GM12878 (cell line): ENCODE measurements around the gene HOXC9. TPM values are rescaled to one million over a fixed set of nuclear protein-coding genes. Genes with fewer than 3 reads are reported as not detected.

Experiments
- ATAC-seq: fragments of 200-7000 bp; cut with Tn5 transposase; 3 replicates; pipeline ENCODE4 v1.9.1; 2020; ENCODE audit warnings: mild to moderate bottlenecking, moderate library complexity
- BruUV-seq: library from RNA; stranded (reverse); fragments of 400-500 nt; replicated peaks from 2 replicates; lab custom pipeline; 2021; lab: Mats Ljungman, UMichigan
- CTCF ChIA-PET: fragments of 300-600 bp; sonication (Branson Sonifier 250); formaldehyde crosslinking; extraction: SDS; loops from one replicate; lab custom pipeline; 2021; ENCODE audit warnings: inconsistent platforms; lab: Yijun Ruan, JAX
- POLR2A ChIA-PET: fragments of 350-600 bp; formaldehyde crosslinking; extraction: SDS; loops from one replicate; lab custom pipeline; 2021; ENCODE audit warnings: inconsistent platforms; lab: Charles Lee
- RAD21 ChIA-PET: fragments of 300-600 bp; sonication (Branson Sonifier 250); formaldehyde crosslinking; loops from one replicate; lab custom pipeline; 2023; ENCODE audit warnings: antibody characterized with exemption; ENCODE audit not compliant: unreplicated experiment; lab: Charles Lee
- SMC1A ChIA-PET: fragments of 300-600 bp; sonication (Branson Sonifier 250); formaldehyde crosslinking; loops from one replicate; lab custom pipeline; 2023; ENCODE audit not compliant: unreplicated experiment, uncharacterized antibody; lab: Charles Lee
- DNase-seq: peaks from one replicate; pipeline ENCODE4 v3.0.0-alpha.2; 2011; ENCODE audit warnings: low read depth, low spot score
- FAIRE-seq: peaks from 3 replicates; lab custom pipeline; 2011; peaks lifted over from hg19 to GRCh38; lab: Jason Lieb, UNC
- H2AFZ ChIP-seq: 2 replicates; pipeline ENCODE4 v1.6.0; 2011; ENCODE audit warnings: low read depth, low read length, control low read depth; ENCODE audit not compliant: control insufficient read depth
- H3K27ac ChIP-seq: 2 replicates; pipeline ENCODE4 v1.5.1; 2011; ENCODE audit warnings: control low read depth; ENCODE audit not compliant: control insufficient read depth, insufficient read depth
- H3K27me3 ChIP-seq, 2 experiments: replicated peaks in 1 of 2; 2 replicates each; pipeline versions ENCODE4 v1.6.0 to v1.6.1; 2011; ENCODE audit warnings: low read length in 1 of 2; ENCODE audit not compliant: control insufficient read depth in 2 of 2, insufficient read depth in 2 of 2
- H3K36me3 ChIP-seq, 2 experiments: 2 replicates each; pipeline ENCODE4 v1.5.1; 2011; ENCODE audit warnings: low read length in 1 of 2; ENCODE audit not compliant: control insufficient read depth in 2 of 2, insufficient read depth in 2 of 2
- H3K4me1 ChIP-seq: 2 replicates; pipeline ENCODE4 v1.6.1; 2011; ENCODE audit warnings: mild to moderate bottlenecking, low read length, moderate library complexity, mixed read lengths; ENCODE audit not compliant: control insufficient read depth, insufficient read depth
- H3K4me2 ChIP-seq: 2 replicates; pipeline ENCODE4 v1.6.0; 2011; ENCODE audit warnings: control low read depth; ENCODE audit not compliant: control insufficient read depth, insufficient read depth
- H3K4me3 ChIP-seq: fragments of 200-600 bp; sonication (generic); 2 replicates; pipeline ENCODE4 v1.5.1; 2016
- H3K79me2 ChIP-seq: 2 replicates; pipeline ENCODE4 v1.6.0; 2011; ENCODE audit warnings: low read length; ENCODE audit not compliant: control insufficient read depth, insufficient read depth
- H3K9ac ChIP-seq: 2 replicates; pipeline ENCODE4 v1.8.0; 2011; ENCODE audit warnings: low read length, control low read depth, mixed read lengths; ENCODE audit not compliant: control insufficient read depth, insufficient read depth
- H3K9me3 ChIP-seq: replicated peaks from 3 replicates; pipeline ENCODE4 v1.5.1; 2011; ENCODE audit warnings: mild to moderate bottlenecking, low read length; ENCODE audit not compliant: control insufficient read depth, insufficient read depth
- H4K20me1 ChIP-seq: 2 replicates; pipeline ENCODE4 v1.6.0; 2011; ENCODE audit not compliant: control insufficient read depth, insufficient read depth
- ASH2L ChIP-seq: fragments of 300-600, 200-600 bp; sonication (generic); IDR thresholded peaks from 2 replicates; pipeline ENCODE4 v1.6.1; 2017; ENCODE audit warnings: low read depth, mild to moderate bottlenecking, borderline replicate concordance
- BACH1 ChIP-seq: fragments of 450-650 bp; IDR thresholded peaks from 2 replicates; pipeline ENCODE4 v1.6.1; 2017; ENCODE audit warnings: mild to moderate bottlenecking, borderline replicate concordance
- BMI1 ChIP-seq: fragments of 450-650 bp; IDR thresholded peaks from 2 replicates; pipeline ENCODE4 v1.6.1; 2016; ENCODE audit warnings: mild to moderate bottlenecking, moderate library complexity, borderline replicate concordance
- GABPA ChIP-seq: IDR thresholded peaks from 2 replicates; pipeline ENCODE4 v1.6.1; 2014; ENCODE audit warnings: antibody characterized with exemption, low read depth, mild to moderate bottlenecking, inconsistent platforms
- JUND ChIP-seq: IDR thresholded peaks from 2 replicates; pipeline ENCODE4 v1.6.1; 2012; ENCODE audit warnings: low read depth, mild to moderate bottlenecking, low read length, improper control_type of control experiment, moderate library complexity
- KDM1A ChIP-seq: fragments of 200-600 bp; sonication (generic); IDR thresholded peaks from 2 replicates; pipeline ENCODE4 v1.6.1; 2016; ENCODE audit warnings: borderline replicate concordance
- NR2C1 ChIP-seq: fragments of 450-650 bp; IDR thresholded peaks from 2 replicates; pipeline ENCODE4 v1.6.1; 2017; ENCODE audit warnings: antibody characterized with exemption, mild to moderate bottlenecking, moderate library complexity
- SREBF1 ChIP-seq: IDR thresholded peaks from 2 replicates; pipeline ENCODE4 v1.6.1; 2012; ENCODE audit warnings: mild to moderate bottlenecking, low read length
- SRF ChIP-seq, 2 experiments: IDR thresholded peaks; 2 replicates each; pipeline ENCODE4 v1.6.1; 2011; ENCODE audit warnings: low read depth in 2 of 2, low read length in 2 of 2, mild to moderate bottlenecking in 1 of 2, moderate library complexity in 1 of 2
- TCF12 ChIP-seq: IDR thresholded peaks from 2 replicates; pipeline ENCODE4 v1.6.1; 2011; ENCODE audit warnings: low read depth, mild to moderate bottlenecking, low read length
- TCF7 ChIP-seq: IDR thresholded peaks from 2 replicates; pipeline ENCODE4 v1.6.1; 2014; ENCODE audit warnings: antibody characterized with exemption, borderline replicate concordance
- ZNF217 ChIP-seq: fragments of 450-650 bp; IDR thresholded peaks from 2 replicates; pipeline ENCODE4 v1.6.1; 2017; ENCODE audit warnings: antibody characterized with exemption, mild to moderate bottlenecking
- WGBS: methylation state at CpG from one replicate; pipeline ENCODE4 v1.1.6; 2016; ENCODE audit warnings: low lambda C conversion rate; ENCODE audit not compliant: insufficient replicate concordance, insufficient coverage; ENCODE audit errors: missing lambda C conversion rate; 5-methylcytosine and 5-hydroxymethylcytosine counted together
- in situ Hi-C: fragments of 300-500 bp; cut with MboI; formaldehyde crosslinking; loops from 9 replicates; pipeline ENCODE4 v1.14.3; 2018; ENCODE audit warnings: mixed read lengths
- intact Hi-C: fragments of 100-400 bp; cut with micrococcal nuclease; formaldehyde crosslinking; loops from one replicate; pipeline ENCODE4 v1.14.2; 2022; ENCODE audit not compliant: unreplicated experiment
- polyA plus RNA-seq, 11 experiments: library from polyadenylated mRNA; depleted of rRNA in 4 of 11; unstranded in 6 of 11; stranded (reverse) in 5 of 11; fragments of >200 nt; fragmentation: Nextera tagmentation in 4 of 11; fragmentation: Illumina TruSeq in 1 of 11; extraction: Ambion mirVana in 4 of 11; extraction: Trizol in 1 of 11; gene quantifications; 1 replicate in 1 of 11; 2 replicates in 10 of 11; pipeline versions ENCODE4 v1.2.1 to v1.2.3, GENCODE V29; 2011 to 2016; ENCODE audit warnings: inconsistent platforms in 2 of 11, missing spikeins in 2 of 11, low read depth in 1 of 11
- total RNA-seq, 4 experiments: library from RNA; depleted of rRNA in 3 of 4; stranded (reverse); fragments of >200 nt in 3 of 4; fragmentation: Illumina TruSeq in 1 of 4; extraction: Trizol in 1 of 4; gene quantifications; 2 replicates each; pipeline versions ENCODE4 v1.2.1 to v1.2.3, GENCODE V29; 2013 to 2021
- TF ChIP-seq, protein P1 (sequence below): fragments of 450-650 bp; IDR thresholded peaks from 2 replicates; pipeline ENCODE4 v1.6.1; 2014; ENCODE audit warnings: mild to moderate bottlenecking
- TF ChIP-seq, protein P2 (sequence below): fragments of 450-650 bp; IDR thresholded peaks from 2 replicates; pipeline ENCODE4 v1.6.1; 2017; ENCODE audit warnings: mild to moderate bottlenecking, moderate library complexity
- TF ChIP-seq, protein P3 (sequence below): fragments of 450-650 bp; formaldehyde crosslinking; IDR thresholded peaks from 2 replicates; pipeline ENCODE4 v1.5.0; 2022; ENCODE audit warnings: mild to moderate bottlenecking, missing genetic modification characterization

HOXC9 gene
- total and polyA plus RNA-seq, 10 of the 15 experiments (the other 5 are each of a cell fraction or from before 2014, with no cell fraction given), result not detected

DNA sequence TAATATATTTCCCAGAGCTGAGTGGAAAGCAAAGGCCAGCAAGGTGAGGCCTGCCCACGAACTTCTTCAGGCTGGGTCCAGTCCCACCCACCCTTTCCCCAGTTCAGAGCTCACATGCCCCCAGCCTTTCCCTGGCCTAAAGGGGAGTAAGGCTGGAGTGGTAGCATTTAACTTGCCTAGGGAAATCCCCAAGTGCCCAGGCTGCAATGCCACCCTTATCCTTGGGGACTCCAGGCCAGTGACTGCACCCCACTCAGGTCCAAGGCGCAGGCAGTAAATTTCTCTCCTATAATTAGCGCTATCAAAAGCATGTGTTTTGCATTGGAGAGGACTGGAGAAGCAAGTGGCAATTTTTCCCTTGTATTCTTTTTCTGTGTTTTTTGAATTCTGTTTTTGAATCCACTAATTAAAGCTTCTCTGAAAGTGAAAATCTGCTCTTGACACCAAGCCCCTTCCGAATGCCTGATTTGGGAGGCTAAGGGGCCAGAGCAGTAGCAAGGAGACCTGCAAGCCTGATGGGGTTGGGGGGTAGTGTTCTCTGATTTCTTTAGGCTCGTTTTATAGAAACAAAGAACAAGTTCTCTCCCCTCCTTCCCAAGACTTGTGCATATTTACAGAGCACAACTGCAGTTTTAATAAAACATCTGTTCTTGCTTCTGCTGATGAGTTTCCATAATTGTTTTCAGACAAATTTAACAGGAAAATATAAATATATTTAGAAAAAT is 24.8 kb downstream of the HOXC9 start:
- no peak overlapping the region for H3K4me3 ChIP-seq
- no peaks in the 10 kb centered on the region for H3K79me2 ChIP-seq
- no peaks in the 10 kb centered on the region for H3K9me3 ChIP-seq
- no TSS peak for BruUV-seq
- H3K4me2 ChIP-seq, result no peak overlapping the region
- ChIA-PET SMC1A (interaction anchor here (0.6 to 2.3 kb wide), 11 partner anchors 8 to 192 kb away, joined by 3 to 22 read pairs (median 5); partner anchors contain the start of genes HOXC4, HOXC5 and SMUG1), POLR2A (interaction anchor here (0.6 to 1.3 kb wide), 3 partner anchors 8 to 19 kb away, joined by 3 to 5 read pairs (median 3); no protein-coding TSS in a partner anchor), RAD21 (interaction anchor here (1.1 kb wide), 1 partner anchor 14 kb away, joined by 3 read pairs; no protein-coding TSS in a partner anchor), CTCF (interaction anchor here (2.0 to 13.4 kb wide), 8 partner anchors 8 to 183 kb away, joined by 6 to 343 read pairs (median 18); partner anchors contain the start of genes HOXC10, HOXC4, HOXC5 and SMUG1)
- H3K9ac ChIP-seq, result no peak overlapping the region
- in situ Hi-C loops, result loop anchor here (10.0 kb wide), 2 partner anchors 170 to 340 kb away; partner anchors contain the start of gene GPR84
- no peak for FAIRE-seq
- peaks cover 16% of the 10 kb centered on the region for H3K4me1 ChIP-seq
- H3K36me3 ChIP-seq, result no peaks in the 10 kb centered on the region
- ATAC-seq, result no peak
- H3K27ac ChIP-seq, result no peak overlapping the region
- no peaks in the 10 kb centered on the region for H4K20me1 ChIP-seq
- no peak overlapping the region for H2AFZ ChIP-seq
- TF ChIP-seq BACH1, result no peak
- TF ChIP-seq ASH2L, result no peak
- no peak for TF ChIP-seq ZNF217
- TF ChIP-seq, protein P1, sequence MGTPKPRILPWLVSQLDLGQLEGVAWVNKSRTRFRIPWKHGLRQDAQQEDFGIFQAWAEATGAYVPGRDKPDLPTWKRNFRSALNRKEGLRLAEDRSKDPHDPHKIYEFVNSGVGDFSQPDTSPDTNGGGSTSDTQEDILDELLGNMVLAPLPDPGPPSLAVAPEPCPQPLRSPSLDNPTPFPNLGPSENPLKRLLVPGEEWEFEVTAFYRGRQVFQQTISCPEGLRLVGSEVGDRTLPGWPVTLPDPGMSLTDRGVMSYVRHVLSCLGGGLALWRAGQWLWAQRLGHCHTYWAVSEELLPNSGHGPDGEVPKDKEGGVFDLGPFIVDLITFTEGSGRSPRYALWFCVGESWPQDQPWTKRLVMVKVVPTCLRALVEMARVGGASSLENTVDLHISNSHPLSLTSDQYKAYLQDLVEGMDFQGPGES, result no peak
- TF ChIP-seq GABPA, result no peak
- TF ChIP-seq NR2C1, result no peak
- TF ChIP-seq, protein P2, sequence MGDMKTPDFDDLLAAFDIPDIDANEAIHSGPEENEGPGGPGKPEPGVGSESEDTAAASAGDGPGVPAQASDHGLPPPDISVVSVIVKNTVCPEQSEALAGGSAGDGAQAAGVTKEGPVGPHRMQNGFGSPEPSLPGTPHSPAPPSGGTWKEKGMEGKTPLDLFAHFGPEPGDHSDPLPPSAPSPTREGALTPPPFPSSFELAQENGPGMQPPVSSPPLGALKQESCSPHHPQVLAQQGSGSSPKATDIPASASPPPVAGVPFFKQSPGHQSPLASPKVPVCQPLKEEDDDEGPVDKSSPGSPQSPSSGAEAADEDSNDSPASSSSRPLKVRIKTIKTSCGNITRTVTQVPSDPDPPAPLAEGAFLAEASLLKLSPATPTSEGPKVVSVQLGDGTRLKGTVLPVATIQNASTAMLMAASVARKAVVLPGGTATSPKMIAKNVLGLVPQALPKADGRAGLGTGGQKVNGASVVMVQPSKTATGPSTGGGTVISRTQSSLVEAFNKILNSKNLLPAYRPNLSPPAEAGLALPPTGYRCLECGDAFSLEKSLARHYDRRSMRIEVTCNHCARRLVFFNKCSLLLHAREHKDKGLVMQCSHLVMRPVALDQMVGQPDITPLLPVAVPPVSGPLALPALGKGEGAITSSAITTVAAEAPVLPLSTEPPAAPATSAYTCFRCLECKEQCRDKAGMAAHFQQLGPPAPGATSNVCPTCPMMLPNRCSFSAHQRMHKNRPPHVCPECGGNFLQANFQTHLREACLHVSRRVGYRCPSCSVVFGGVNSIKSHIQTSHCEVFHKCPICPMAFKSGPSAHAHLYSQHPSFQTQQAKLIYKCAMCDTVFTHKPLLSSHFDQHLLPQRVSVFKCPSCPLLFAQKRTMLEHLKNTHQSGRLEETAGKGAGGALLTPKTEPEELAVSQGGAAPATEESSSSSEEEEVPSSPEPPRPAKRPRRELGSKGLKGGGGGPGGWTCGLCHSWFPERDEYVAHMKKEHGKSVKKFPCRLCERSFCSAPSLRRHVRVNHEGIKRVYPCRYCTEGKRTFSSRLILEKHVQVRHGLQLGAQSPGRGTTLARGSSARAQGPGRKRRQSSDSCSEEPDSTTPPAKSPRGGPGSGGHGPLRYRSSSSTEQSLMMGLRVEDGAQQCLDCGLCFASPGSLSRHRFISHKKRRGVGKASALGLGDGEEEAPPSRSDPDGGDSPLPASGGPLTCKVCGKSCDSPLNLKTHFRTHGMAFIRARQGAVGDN, result no peak
- no peak for TF ChIP-seq KDM1A
- TF ChIP-seq TCF7, result no peak
- no peak for TF ChIP-seq SRF (IDR thresholded peaks at IDR 0.05; ENCODE audit: low read depth in 2 of 2, low read length in 2 of 2)
- no peak for TF ChIP-seq SREBF1
- TF ChIP-seq JUND, result no peak
- no peak for TF ChIP-seq BMI1
- no peak for TF ChIP-seq TCF12
- TF ChIP-seq, protein P3, sequence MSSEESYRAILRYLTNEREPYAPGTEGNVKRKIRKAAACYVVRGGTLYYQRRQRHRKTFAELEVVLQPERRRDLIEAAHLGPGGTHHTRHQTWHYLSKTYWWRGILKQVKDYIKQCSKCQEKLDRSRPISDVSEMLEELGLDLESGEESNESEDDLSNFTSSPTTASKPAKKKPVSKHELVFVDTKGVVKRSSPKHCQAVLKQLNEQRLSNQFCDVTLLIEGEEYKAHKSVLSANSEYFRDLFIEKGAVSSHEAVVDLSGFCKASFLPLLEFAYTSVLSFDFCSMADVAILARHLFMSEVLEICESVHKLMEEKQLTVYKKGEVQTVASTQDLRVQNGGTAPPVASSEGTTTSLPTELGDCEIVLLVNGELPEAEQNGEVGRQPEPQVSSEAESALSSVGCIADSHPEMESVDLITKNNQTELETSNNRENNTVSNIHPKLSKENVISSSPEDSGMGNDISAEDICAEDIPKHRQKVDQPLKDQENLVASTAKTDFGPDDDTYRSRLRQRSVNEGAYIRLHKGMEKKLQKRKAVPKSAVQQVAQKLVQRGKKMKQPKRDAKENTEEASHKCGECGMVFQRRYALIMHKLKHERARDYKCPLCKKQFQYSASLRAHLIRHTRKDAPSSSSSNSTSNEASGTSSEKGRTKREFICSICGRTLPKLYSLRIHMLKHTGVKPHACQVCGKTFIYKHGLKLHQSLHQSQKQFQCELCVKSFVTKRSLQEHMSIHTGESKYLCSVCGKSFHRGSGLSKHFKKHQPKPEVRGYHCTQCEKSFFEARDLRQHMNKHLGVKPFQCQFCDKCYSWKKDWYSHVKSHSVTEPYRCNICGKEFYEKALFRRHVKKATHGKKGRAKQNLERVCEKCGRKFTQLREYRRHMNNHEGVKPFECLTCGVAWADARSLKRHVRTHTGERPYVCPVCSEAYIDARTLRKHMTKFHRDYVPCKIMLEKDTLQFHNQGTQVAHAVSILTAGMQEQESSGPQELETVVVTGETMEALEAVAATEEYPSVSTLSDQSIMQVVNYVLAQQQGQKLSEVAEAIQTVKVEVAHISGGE (CRISPR knock-in tag), result no peak
- peaks cover 5 to 14% of the 10 kb centered on the region in 2 experiments for H3K27me3 ChIP-seq
- intact Hi-C loops, result no loop called here
- no peak for DNase-seq
- 14% methylated on average over 5 of the region's 5 CpGs for WGBS
